22Rv1 (cell line): ENCODE results near the gene GATAD2A.

Experiments
- CTCF ChIP-seq: fragments of 450-650 bp; IDR thresholded peaks from 2 replicates; pipeline ENCODE4 v1.5.1; 2017; ENCODE audit warnings: mild to moderate bottlenecking
- ZFX ChIP-seq: fragments of 450-650 bp; IDR thresholded peaks from 2 replicates; pipeline ENCODE4 v1.6.1; 2017; ENCODE audit warnings: antibody characterized with exemption, borderline replicate concordance

- no peak for TF ChIP-seq CTCF
- no peak for TF ChIP-seq ZFX
These were observed 100.3 kb downstream of the GATAD2A start for GRCh38 chr19:19505669-19506326.
